ENCODE measurements around the gene MRPL32. TPM values are rescaled to one million over a fixed set of nuclear protein-coding genes. Genes with fewer than 3 reads are reported as not detected.
A peak's percentile ranks its signal among the peaks of the same experiment; 100 is the strongest.

Gene MRPL32
- total and polyA plus RNA-seq, 2 of the 13 experiments (the other 11 are each of a cell fraction or from before 2014, with no cell fraction given), result 39.0 to 81.2 TPM

- no peak for TF ChIP-seq ARID2 (CRISPR knock-in tag; IDR thresholded peaks at IDR 0.05; ENCODE audit: borderline replicate concordance)
- TF ChIP-seq MTA1 (CRISPR knock-in tag; IDR thresholded peaks at IDR 0.05; ENCODE audit: borderline replicate concordance), result peak; percentile 16; the same call in 1 of the 2 replicates
- TF ChIP-seq ZNF446 (CRISPR knock-in tag; IDR thresholded peaks at IDR 0.05), result no peak
- peak; percentile 96 for TF ChIP-seq ZNF563 (CRISPR knock-in tag; IDR thresholded peaks at IDR 0.05)
- TF ChIP-seq ZNF547 (CRISPR knock-in tag; IDR thresholded peaks at IDR 0.05), result peak; percentile 84; the same call in 1 of the 2 replicates
- no peak for TF ChIP-seq JARID2 (CRISPR knock-in tag; IDR thresholded peaks at IDR 0.05; ENCODE audit: insufficient replicate concordance)
- TF ChIP-seq MBNL3 (CRISPR knock-in tag; conservative IDR thresholded peaks at IDR 0.05), result no peak
- TF ChIP-seq DRAP1 (CRISPR knock-in tag; IDR thresholded peaks at IDR 0.05), result peak; percentile 36; the same call in 1 of the 2 replicates
- peak; percentile 78 for TF ChIP-seq ARNT2 (CRISPR knock-in tag; IDR thresholded peaks at IDR 0.05; ENCODE audit: low read depth)
- TF ChIP-seq ZNF432 (CRISPR knock-in tag; IDR thresholded peaks at IDR 0.05; ENCODE audit: borderline replicate concordance), result no peak
- no peak for TF ChIP-seq NFE2L2 (IDR thresholded peaks at IDR 0.05; ENCODE audit: low read length)
- TF ChIP-seq ZNF878 (CRISPR knock-in tag; IDR thresholded peaks at IDR 0.05), result 0 out of 2 replicates have a peak, but pooled peaks have one; percentile 37
- peak; percentile 93 for TF ChIP-seq ZFX (CRISPR knock-in tag; IDR thresholded peaks at IDR 0.05; ENCODE audit: low read depth)
- no peak for TF ChIP-seq ZNF136 (CRISPR knock-in tag; IDR thresholded peaks at IDR 0.05; ENCODE audit: low read depth)
- peak; percentile 72 for TF ChIP-seq ARID5B (CRISPR knock-in tag; IDR thresholded peaks at IDR 0.05)
- 0 out of 2 replicates have a peak, but pooled peaks have one; percentile 20 for TF ChIP-seq IRX3 (CRISPR knock-in tag; IDR thresholded peaks at IDR 0.05; ENCODE audit: borderline replicate concordance, low read depth)
- no peak for TF ChIP-seq ARNT (IDR thresholded peaks at IDR 0.05)
- TF ChIP-seq TCF7 (IDR thresholded peaks at IDR 0.05; ENCODE audit: low read depth), result no peak
- no peak for TF ChIP-seq SETDB1 (CRISPR knock-in tag; IDR thresholded peaks at IDR 0.05; ENCODE audit: borderline replicate concordance)
- TF ChIP-seq HNRNPK (IDR thresholded peaks at IDR 0.05; ENCODE audit: low read depth, low read length, poor library complexity, severe bottlenecking), result peak; percentile 62
- TF ChIP-seq CREB3 (CRISPR knock-in tag; IDR thresholded peaks at IDR 0.05), result no peak
- no peak for TF ChIP-seq ZNF550 (CRISPR knock-in tag; IDR thresholded peaks at IDR 0.05; ENCODE audit: borderline replicate concordance)
- TF ChIP-seq GPBP1L1 (CRISPR knock-in tag; IDR thresholded peaks at IDR 0.05), result no peak
Observed at GRCh38 chr7:42911454-42912447, 20.4 kb upstream of the MRPL32 start, which contains the start of gene C7orf25 (continued).
